SK-N-MC (cell line): Measurements from ENCODE around the gene TST.

Experiments
- EZH2 ChIP-seq: fragments of 200-600 bp; sonication (generic); IDR thresholded peaks from one replicate; pipeline ENCODE4 v1.6.1; 2017; ENCODE audit warnings: antibody characterized with exemption
- FOXP2 ChIP-seq: optimal IDR thresholded peaks from 2 replicates; pipeline ENCODE3; 2011; ENCODE audit warnings: mild to moderate bottlenecking, moderate library complexity; ENCODE audit not compliant: insufficient read depth; ENCODE audit errors: extremely low read length, control extremely low read depth
- POLR2AphosphoS5 ChIP-seq: IDR thresholded peaks from 2 replicates; pipeline ENCODE4 v1.6.1; 2012; ENCODE audit warnings: mild to moderate bottlenecking, low read depth, low read length, borderline replicate concordance

DNA sequence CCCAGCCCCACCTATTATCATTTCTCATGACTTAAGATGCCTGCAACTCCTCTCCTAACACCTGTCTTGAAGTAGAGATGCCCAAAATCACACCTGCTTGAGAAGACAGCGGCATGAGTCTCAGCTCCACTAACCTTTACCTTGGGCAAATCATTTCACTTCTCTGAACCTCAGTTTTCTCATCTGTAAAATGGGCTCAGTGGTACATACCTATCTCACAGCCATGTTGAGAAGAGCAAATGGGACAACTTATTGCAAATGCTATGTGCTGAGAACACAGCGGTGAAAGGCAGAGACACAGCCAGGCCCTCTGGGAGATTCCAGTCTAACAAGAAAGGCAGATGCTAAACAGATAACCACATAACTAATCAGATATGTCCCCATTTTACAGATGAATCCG is 7.8 kb downstream of the TST start:
- TF ChIP-seq EZH2 (no peak), POLR2AphosphoS5 (no peak), FOXP2 (no peak)
